DOHH2 (cell line): Measurements from ENCODE around the gene GIT1.

ENCODE experiments used
- CTCF ChIP-seq: fragments of 200-600 bp; sonication (generic); IDR thresholded peaks from one replicate; pipeline ENCODE4 v1.5.1; 2014; ENCODE audit warnings: antibody characterized with exemption, mild to moderate bottlenecking, low read depth, low read length; ENCODE audit not compliant: poor library complexity, severe bottlenecking
- EZH2phosphoT487 ChIP-seq: fragments of 200-600 bp; sonication (generic); IDR thresholded peaks from 2 replicates; pipeline ENCODE4 v1.6.1; 2017; ENCODE audit warnings: borderline replicate concordance, mild to moderate bottlenecking, antibody characterized with exemption, low read length, moderate library complexity, mixed read lengths

DNA sequence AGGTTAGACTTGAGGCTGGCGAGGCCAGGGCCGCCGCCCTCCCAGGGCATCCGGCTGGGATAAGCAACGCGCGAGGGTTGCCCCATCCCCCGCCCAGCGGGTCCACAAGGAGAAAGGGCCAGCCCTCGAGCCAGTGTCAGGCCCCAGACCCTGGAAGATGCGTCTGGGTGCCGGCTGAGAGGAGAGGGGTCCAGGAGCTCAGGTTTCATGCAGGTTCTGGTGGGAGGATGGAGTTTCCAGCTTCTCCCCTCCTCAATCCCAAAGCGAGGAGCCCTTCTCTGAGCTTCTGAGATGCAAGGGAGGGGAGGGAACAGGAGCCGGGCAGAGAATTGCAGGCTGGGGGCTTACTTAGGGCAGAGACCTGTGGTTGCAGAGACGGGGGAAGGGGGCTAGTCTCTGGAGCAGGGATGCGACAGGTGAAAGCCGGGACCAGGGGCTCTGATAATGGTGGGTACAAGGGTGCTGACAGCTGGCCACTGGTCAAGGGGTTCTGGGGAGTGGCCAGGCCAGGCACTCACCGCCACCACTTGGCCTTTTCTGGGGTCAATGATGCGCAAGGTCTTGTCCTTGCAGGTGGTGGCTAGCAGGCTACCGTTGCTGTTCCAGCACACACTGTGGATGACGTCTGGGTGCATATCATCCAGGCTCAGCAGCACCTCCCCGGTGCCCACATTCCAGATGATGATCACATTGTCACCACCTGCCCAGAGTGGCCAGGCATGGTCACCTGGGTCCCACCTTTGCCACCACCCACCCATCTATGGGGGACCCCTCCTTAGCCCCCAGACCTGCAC, 29.0 kb upstream of the GIT1 start:
- TF ChIP-seq CTCF (peak; percentile 5), EZH2phosphoT487 (no peak)
